ENCODE measurements around the gene CDH26. TPM values are rescaled to one million over a fixed set of nuclear protein-coding genes. Genes with fewer than 3 reads are reported as not detected.

Gene CDH26
- total RNA-seq, 1 experiment from 2014 or later: 1.0 TPM

- POLR2A ChIA-PET: interaction anchor here (0.7 kb wide), 1 partner anchor 174 kb away, joined by 3 read pairs; no protein-coding TSS in a partner anchor
- TF ChIP-seq ETV6 (CRISPR knock-in tag; IDR thresholded peaks at IDR 0.05) (no peak), ATF1 (CRISPR knock-in tag; IDR thresholded peaks at IDR 0.05) (no peak), FOXP1 (CRISPR knock-in tag; IDR thresholded peaks at IDR 0.05; ENCODE audit: borderline replicate concordance) (no peak), CREB1 (CRISPR knock-in tag; IDR thresholded peaks at IDR 0.05) (no peak), MXD4 (CRISPR knock-in tag; IDR thresholded peaks at IDR 0.05; ENCODE audit: borderline replicate concordance) (no peak), ZNF263 (CRISPR knock-in tag; IDR thresholded peaks at IDR 0.05; ENCODE audit: low read depth) (no peak), TCF7 (CRISPR knock-in tag; IDR thresholded peaks at IDR 0.05; ENCODE audit: low read depth) (no peak), PRDM15 (CRISPR knock-in tag; IDR thresholded peaks at IDR 0.05) (no peak), NR1H2 (CRISPR knock-in tag; IDR thresholded peaks at IDR 0.05) (no peak), SP1 (CRISPR knock-in tag; conservative IDR thresholded peaks at IDR 0.05) (no peak), HMGA2 (CRISPR knock-in tag; IDR thresholded peaks at IDR 0.05) (no peak)
- TF ChIP-seq, protein P1, sequence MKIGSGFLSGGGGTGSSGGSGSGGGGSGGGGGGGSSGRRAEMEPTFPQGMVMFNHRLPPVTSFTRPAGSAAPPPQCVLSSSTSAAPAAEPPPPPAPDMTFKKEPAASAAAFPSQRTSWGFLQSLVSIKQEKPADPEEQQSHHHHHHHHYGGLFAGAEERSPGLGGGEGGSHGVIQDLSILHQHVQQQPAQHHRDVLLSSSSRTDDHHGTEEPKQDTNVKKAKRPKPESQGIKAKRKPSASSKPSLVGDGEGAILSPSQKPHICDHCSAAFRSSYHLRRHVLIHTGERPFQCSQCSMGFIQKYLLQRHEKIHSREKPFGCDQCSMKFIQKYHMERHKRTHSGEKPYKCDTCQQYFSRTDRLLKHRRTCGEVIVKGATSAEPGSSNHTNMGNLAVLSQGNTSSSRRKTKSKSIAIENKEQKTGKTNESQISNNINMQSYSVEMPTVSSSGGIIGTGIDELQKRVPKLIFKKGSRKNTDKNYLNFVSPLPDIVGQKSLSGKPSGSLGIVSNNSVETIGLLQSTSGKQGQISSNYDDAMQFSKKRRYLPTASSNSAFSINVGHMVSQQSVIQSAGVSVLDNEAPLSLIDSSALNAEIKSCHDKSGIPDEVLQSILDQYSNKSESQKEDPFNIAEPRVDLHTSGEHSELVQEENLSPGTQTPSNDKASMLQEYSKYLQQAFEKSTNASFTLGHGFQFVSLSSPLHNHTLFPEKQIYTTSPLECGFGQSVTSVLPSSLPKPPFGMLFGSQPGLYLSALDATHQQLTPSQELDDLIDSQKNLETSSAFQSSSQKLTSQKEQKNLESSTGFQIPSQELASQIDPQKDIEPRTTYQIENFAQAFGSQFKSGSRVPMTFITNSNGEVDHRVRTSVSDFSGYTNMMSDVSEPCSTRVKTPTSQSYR (CRISPR knock-in tag; IDR thresholded peaks at IDR 0.05): no peak
- TF ChIP-seq, protein P2, sequence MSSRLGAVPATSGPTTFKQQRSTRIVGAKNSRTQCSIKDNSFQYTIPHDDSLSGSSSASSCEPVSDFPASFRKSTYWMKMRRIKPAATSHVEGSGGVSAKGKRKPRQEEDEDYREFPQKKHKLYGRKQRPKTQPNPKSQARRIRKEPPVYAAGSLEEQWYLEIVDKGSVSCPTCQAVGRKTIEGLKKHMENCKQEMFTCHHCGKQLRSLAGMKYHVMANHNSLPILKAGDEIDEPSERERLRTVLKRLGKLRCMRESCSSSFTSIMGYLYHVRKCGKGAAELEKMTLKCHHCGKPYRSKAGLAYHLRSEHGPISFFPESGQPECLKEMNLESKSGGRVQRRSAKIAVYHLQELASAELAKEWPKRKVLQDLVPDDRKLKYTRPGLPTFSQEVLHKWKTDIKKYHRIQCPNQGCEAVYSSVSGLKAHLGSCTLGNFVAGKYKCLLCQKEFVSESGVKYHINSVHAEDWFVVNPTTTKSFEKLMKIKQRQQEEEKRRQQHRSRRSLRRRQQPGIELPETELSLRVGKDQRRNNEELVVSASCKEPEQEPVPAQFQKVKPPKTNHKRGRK (CRISPR knock-in tag; IDR thresholded peaks at IDR 0.05; ENCODE audit: borderline replicate concordance): no peak
- TF ChIP-seq, protein P3, sequence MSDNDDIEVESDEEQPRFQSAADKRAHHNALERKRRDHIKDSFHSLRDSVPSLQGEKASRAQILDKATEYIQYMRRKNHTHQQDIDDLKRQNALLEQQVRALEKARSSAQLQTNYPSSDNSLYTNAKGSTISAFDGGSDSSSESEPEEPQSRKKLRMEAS (CRISPR knock-in tag; IDR thresholded peaks at IDR 0.05): no peak
- peaks cover 16% of the 10 kb centered on the region for H3K9me3 Mint-ChIP-seq
- no peak overlapping the region for H3K27ac Mint-ChIP-seq
- DNase-seq (ENCODE audit: low spot score) (no peak), ATAC-seq (no peak)
- CTCF ChIA-PET: interaction anchor here (1.2 to 1.5 kb wide), 2 partner anchors 11 to 79 kb away, joined by 3 to 4 read pairs; partner anchors contain the start of gene SYCP2
- H3K4me3 Mint-ChIP-seq: no peak overlapping the region
- H3K4me1 Mint-ChIP-seq: no peaks in the 10 kb centered on the region; the same call in 1 of the 2 replicates
- H3K27me3 Mint-ChIP-seq (ENCODE audit: low read depth): peaks cover 42% of the 10 kb centered on the region
- H3K36me3 Mint-ChIP-seq: 0 out of 2 replicates have a peak, but pooled peaks cover 4% of the 10 kb centered on the region
These were observed 55.3 kb downstream of the CDH26 start for GRCh38 chr20:60013296-60014139.

GRCh38 chr20:60016406-60016805 lies 58.2 kb downstream of the CDH26 start:
- DNase-seq (ENCODE audit: low spot score) (no peak), ATAC-seq (no peak)
- POLR2A ChIA-PET: no interaction called here
- CTCF ChIA-PET: no interaction called here
- Mint-ChIP-seq H3K9me3 (peaks cover 20% of the 10 kb centered on the region), H3K4me1 (no peaks in the 10 kb centered on the region), H3K27me3 (ENCODE audit: low read depth) (peaks cover 40% of the 10 kb centered on the region), H3K36me3 (0 out of 2 replicates have a peak, but pooled peaks cover 4% of the 10 kb centered on the region), H3K27ac (no peak overlapping the region), H3K4me3 (no peak overlapping the region)
- TF ChIP-seq ELF4 (CRISPR knock-in tag; IDR thresholded peaks at IDR 0.05; ENCODE audit: low read depth): no peak
- no peak for TF ChIP-seq TEAD1 (CRISPR knock-in tag; IDR thresholded peaks at IDR 0.05)
- TF ChIP-seq PRDM15 (CRISPR knock-in tag; IDR thresholded peaks at IDR 0.05): no peak
- no peak for TF ChIP-seq STAT6 (CRISPR knock-in tag; conservative IDR thresholded peaks at IDR 0.05; ENCODE audit: low read depth)
- TF ChIP-seq FOXK1 (CRISPR knock-in tag; IDR thresholded peaks at IDR 0.05): no peak
- no peak for TF ChIP-seq TP53 (CRISPR knock-in tag; IDR thresholded peaks at IDR 0.05)

Measured in WTC11 (cell line).